Neutrophil (primary cell): ENCODE data around the gene CYP4F2.
"Not testable (repeated sequence)": the region's sequence is repeated elsewhere in the genome, so short reads cannot be mapped to it uniquely, and the experiment has no call there.

Experiments
- H3K27ac ChIP-seq: fragments of 200-600 bp; sonication (generic); 2 replicates; pipeline ENCODE4 v1.5.1; 2016; ENCODE audit warnings: mild to moderate bottlenecking, moderate library complexity
- H3K27me3 ChIP-seq: fragments of 200-600 bp; sonication (generic); 2 replicates; pipeline ENCODE4 v1.6.0; 2016; ENCODE audit warnings: mild to moderate bottlenecking
- H3K36me3 ChIP-seq: fragments of 200-600 bp; sonication (generic); 2 replicates; pipeline ENCODE4 v1.5.1; 2017
- H3K4me1 ChIP-seq, 2 experiments: fragments of 200-600 bp in 1 of 2; sonication (generic) in 1 of 2; 1 replicate in 1 of 2; 2 replicates in 1 of 2; pipeline versions ENCODE4 v1.5.1 to v1.6.1; 2013 to 2016; ENCODE audit warnings: low read depth in 1 of 2, low read length in 1 of 2, mild to moderate bottlenecking in 1 of 2, moderate library complexity in 1 of 2; ENCODE audit not compliant: control insufficient read depth in 1 of 2, insufficient read depth in 1 of 2
- H3K4me3 ChIP-seq, 2 experiments: fragments of 200-600 bp in 1 of 2; sonication (generic) in 1 of 2; 1 replicate in 1 of 2; 2 replicates in 1 of 2; pipeline ENCODE4 v1.5.1; 2013 to 2016; ENCODE audit warnings: low read depth in 1 of 2, low read length in 1 of 2, mild to moderate bottlenecking in 1 of 2, moderate library complexity in 1 of 2
- H3K9me3 ChIP-seq: fragments of 200-600 bp; sonication (generic); 2 replicates; pipeline ENCODE4 v1.5.1; 2016
- TF ChIP-seq, protein P1 (sequence below): fragments of 200-600 bp; sonication (generic); IDR thresholded peaks from 2 replicates; pipeline ENCODE4 v1.5.1; 2016; ENCODE audit warnings: antibody characterized with exemption

The CYP4F2 gene

GRCh38 chr19:15911599-15912235 lies 13.8 kb upstream of the CYP4F2 start:
- Histone ChIP-seq H3K4me3 (peak overlapping the region in 1 of 2 experiments; percentile 38), H3K27ac (no peak overlapping the region), H3K9me3 (no peaks in the 10 kb centered on the region), H3K27me3 (peaks cover 6% of the 10 kb centered on the region), H3K36me3 (no peaks in the 10 kb centered on the region), H3K4me1 (peaks cover 12 to 13% of the 10 kb centered on the region in 2 experiments)
- TF ChIP-seq, protein P1, sequence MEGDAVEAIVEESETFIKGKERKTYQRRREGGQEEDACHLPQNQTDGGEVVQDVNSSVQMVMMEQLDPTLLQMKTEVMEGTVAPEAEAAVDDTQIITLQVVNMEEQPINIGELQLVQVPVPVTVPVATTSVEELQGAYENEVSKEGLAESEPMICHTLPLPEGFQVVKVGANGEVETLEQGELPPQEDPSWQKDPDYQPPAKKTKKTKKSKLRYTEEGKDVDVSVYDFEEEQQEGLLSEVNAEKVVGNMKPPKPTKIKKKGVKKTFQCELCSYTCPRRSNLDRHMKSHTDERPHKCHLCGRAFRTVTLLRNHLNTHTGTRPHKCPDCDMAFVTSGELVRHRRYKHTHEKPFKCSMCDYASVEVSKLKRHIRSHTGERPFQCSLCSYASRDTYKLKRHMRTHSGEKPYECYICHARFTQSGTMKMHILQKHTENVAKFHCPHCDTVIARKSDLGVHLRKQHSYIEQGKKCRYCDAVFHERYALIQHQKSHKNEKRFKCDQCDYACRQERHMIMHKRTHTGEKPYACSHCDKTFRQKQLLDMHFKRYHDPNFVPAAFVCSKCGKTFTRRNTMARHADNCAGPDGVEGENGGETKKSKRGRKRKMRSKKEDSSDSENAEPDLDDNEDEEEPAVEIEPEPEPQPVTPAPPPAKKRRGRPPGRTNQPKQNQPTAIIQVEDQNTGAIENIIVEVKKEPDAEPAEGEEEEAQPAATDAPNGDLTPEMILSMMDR, result no peak

- no peak overlapping the region for H3K27ac ChIP-seq
- H3K36me3 ChIP-seq, result no peaks in the 10 kb centered on the region
- no peak overlapping the region for H3K4me3 ChIP-seq
- peaks cover under 1% of the 10 kb centered on the region for H3K27me3 ChIP-seq
- peaks cover 0 to 5% of the 10 kb centered on the region in 2 experiments for H3K4me1 ChIP-seq
- H3K9me3 ChIP-seq, result no peaks in the 10 kb centered on the region
- TF ChIP-seq, protein P1, result no peak
Measured at GRCh38 chr19:15905026-15905425, 7.2 kb upstream of the CYP4F2 start.

- not testable (repeated sequence) for H3K27me3 ChIP-seq, H3K36me3 ChIP-seq, H3K27ac ChIP-seq, H3K9me3 ChIP-seq, H3K4me1 ChIP-seq, H3K4me3 ChIP-seq
Measured at GRCh38 chr19:15902898-15903297, 5.0 kb upstream of the CYP4F2 start.

DNA sequence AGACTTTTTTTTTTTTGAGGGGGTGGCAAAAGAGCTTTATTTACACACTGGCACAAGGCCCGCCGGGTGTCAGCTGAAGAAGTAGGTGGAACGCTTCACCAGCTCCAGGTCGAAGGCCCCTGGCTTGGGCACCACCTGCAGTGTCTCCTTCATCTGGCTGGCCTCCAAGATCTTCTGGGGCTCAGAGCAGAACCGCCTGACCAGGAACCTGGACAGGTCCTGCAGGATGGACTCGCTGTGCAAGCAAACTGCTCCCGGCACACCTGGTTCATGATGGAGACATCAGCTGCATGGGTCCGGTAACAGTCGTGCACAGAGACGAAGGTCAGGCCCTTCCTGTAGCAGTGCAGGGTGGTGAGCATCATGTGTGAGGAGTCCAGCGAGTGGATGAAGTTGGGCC lies 4.4 kb upstream of the CYP4F2 start:
- Histone ChIP-seq H3K4me1 (peaks cover 5% of the 10 kb centered on the region in 2 experiments), H3K4me3 (no peak overlapping the region), H3K36me3 (no peaks in the 10 kb centered on the region), H3K27ac (no peak overlapping the region), H3K9me3 (no peaks in the 10 kb centered on the region), H3K27me3 (peaks cover 8% of the 10 kb centered on the region)
- TF ChIP-seq, protein P1, result no peak

DNA sequence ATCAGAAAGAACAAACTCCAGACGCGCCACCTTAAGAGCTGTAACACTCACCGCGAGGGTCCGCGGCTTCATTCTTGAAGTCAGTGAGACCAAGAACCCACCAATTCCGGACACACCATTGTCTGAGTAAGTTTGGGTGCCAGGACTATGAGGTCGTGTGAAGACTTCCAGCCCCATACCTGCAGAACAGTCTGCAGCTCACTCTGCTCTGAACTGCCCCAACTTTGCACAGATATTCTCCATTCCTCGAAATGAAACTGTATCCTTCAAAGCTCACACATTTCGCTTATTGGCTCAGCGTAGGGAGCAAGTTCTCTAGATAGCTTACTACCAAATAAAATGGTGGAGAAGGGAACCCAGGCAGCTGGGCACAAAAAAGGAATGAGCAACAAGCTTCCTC lies 2.6 kb upstream of the CYP4F2 start:
- Histone ChIP-seq H3K4me3 (no peak overlapping the region), H3K27me3 (peaks cover 8% of the 10 kb centered on the region), H3K4me1 (peaks cover 5% of the 10 kb centered on the region in 2 experiments), H3K36me3 (no peaks in the 10 kb centered on the region), H3K9me3 (no peaks in the 10 kb centered on the region), H3K27ac (no peak overlapping the region)
- TF ChIP-seq, protein P1, result no peak

DNA sequence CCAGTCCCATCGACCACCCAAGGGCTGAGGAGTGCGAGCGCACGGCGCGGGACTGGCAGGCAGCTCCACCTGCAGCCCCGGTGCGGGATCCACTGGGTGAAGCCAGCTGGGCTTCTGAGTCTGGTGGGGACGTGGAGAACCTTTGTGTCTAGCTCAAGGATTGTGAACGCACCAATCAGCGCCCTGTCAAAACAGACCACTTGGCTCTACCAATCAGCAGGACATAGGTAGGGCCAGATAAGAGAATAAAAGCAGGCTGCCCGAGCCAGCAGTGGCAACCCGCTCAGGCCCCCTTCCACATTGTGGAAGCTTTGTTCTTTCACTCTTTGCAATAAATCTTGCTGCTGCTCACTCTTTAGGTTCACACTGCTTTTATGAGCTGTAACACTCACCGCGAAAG lies 2.2 kb upstream of the CYP4F2 start:
- H3K27me3 ChIP-seq, H3K4me1 ChIP-seq, H3K36me3 ChIP-seq, H3K9me3 ChIP-seq, H3K4me3 ChIP-seq, H3K27ac ChIP-seq: not testable (repeated sequence)

GRCh38 chr19:15899561-15899960 lies 1.7 kb upstream of the CYP4F2 start:
- H3K36me3 ChIP-seq, H3K9me3 ChIP-seq, H3K27ac ChIP-seq, H3K4me1 ChIP-seq, H3K4me3 ChIP-seq, H3K27me3 ChIP-seq: not testable (repeated sequence)
